ENCODE measurements around the gene C2orf72.
"Not testable (repeated sequence)": the region's sequence is repeated elsewhere in the genome, so short reads cannot be mapped to it uniquely, and the experiment has no call there.

Gene C2orf72

GRCh38 chr2:231013820-231014219 is 23.5 kb upstream of the C2orf72 start:
- DNase-seq (ENCODE audit: low read depth in 2 of 2, low spot score in 1 of 2) = no peak

- DNase-seq (ENCODE audit: low read depth in 2 of 2, low spot score in 1 of 2) = no peak
Observed at GRCh38 chr2:231015478-231015877, 21.8 kb upstream of the C2orf72 start.

GRCh38 chr2:231015926-231016325 is 21.4 kb upstream of the C2orf72 start:
- DNase-seq (ENCODE audit: low read depth in 2 of 2, low spot score in 1 of 2) = no peak

- no peak for DNase-seq (ENCODE audit: low read depth in 2 of 2, low spot score in 1 of 2)
Observed at GRCh38 chr2:231016566-231017230, 20.6 kb upstream of the C2orf72 start.

GRCh38 chr2:231017231-231017598 is 20.1 kb upstream of the C2orf72 start:
- no peak for DNase-seq (ENCODE audit: low read depth in 2 of 2, low spot score in 1 of 2)

GRCh38 chr2:231018184-231018583 is 19.1 kb upstream of the C2orf72 start:
- DNase-seq (ENCODE audit: low read depth in 2 of 2, low spot score in 1 of 2) = no peak

- not testable (repeated sequence) for DNase-seq (ENCODE audit: low read depth in 2 of 2, low spot score in 1 of 2)
Observed at GRCh38 chr2:231025059-231025458, 12.3 kb upstream of the C2orf72 start.

- no peak for DNase-seq (ENCODE audit: low read depth in 2 of 2, low spot score in 1 of 2)
Observed at GRCh38 chr2:231028889-231029288, 8.4 kb upstream of the C2orf72 start.

GRCh38 chr2:231029563-231029962 is 7.8 kb upstream of the C2orf72 start:
- DNase-seq (ENCODE audit: low read depth in 2 of 2, low spot score in 1 of 2) = no peak

- DNase-seq (ENCODE audit: low read depth in 2 of 2, low spot score in 1 of 2) = no peak
Observed at GRCh38 chr2:231030725-231031124, 6.6 kb upstream of the C2orf72 start.

- no peak for DNase-seq (ENCODE audit: low read depth in 2 of 2, low spot score in 1 of 2)
Observed at GRCh38 chr2:231032575-231033140, 4.7 kb upstream of the C2orf72 start.

GRCh38 chr2:231033147-231034132 is 3.9 kb upstream of the C2orf72 start:
- no peak for DNase-seq (ENCODE audit: low read depth in 2 of 2, low spot score in 1 of 2)

GRCh38 chr2:231034291-231034882 is 2.9 kb upstream of the C2orf72 start:
- DNase-seq (ENCODE audit: low read depth in 2 of 2, low spot score in 1 of 2) = no peak

GRCh38 chr2:231036131-231036530 is 1.2 kb upstream of the C2orf72 start:
- no peak for DNase-seq (ENCODE audit: low read depth in 2 of 2, low spot score in 1 of 2)

- no peak for DNase-seq (ENCODE audit: low read depth in 2 of 2, low spot score in 1 of 2)
Observed at GRCh38 chr2:231036578-231037106, 681 bp upstream of the C2orf72 start.

GRCh38 chr2:231037731-231038482 is 584 bp downstream of the C2orf72 start:
- DNase-seq (ENCODE audit: low read depth in 2 of 2, low spot score in 1 of 2) = no peak

- DNase-seq (ENCODE audit: low read depth in 2 of 2, low spot score in 1 of 2) = no peak
Observed at GRCh38 chr2:231038483-231039293, 1.4 kb downstream of the C2orf72 start.

- DNase-seq (ENCODE audit: low read depth in 2 of 2, low spot score in 1 of 2) = no peak
Observed at GRCh38 chr2:231039294-231039664, 2.0 kb downstream of the C2orf72 start.

GRCh38 chr2:231039821-231040364 is 2.6 kb downstream of the C2orf72 start:
- DNase-seq (ENCODE audit: low read depth in 2 of 2, low spot score in 1 of 2) = no peak

Data from stimulated activated CD8-positive, alpha-beta memory T cell treated with anti-CD3 and anti-CD28 coated beads, Interleukin-4, amount 100 ng/mL, for 4 hours (primary cell).